GM19238 (cell line): ENCODE data around the gene SERAC1.
"Not testable (repeated sequence)": the region's sequence is repeated elsewhere in the genome, so short reads cannot be mapped to it uniquely, and the experiment has no call there.

Experiments used
- DNase-seq: peaks from one replicate; pipeline ENCODE4 v3.0.0; 2011; ENCODE audit warnings: low spot score; ENCODE audit not compliant: insufficient read length

Gene SERAC1

GRCh38 chr6:158174514-158174913 is 6.5 kb upstream of the SERAC1 start:
- no peak for DNase-seq

GRCh38 chr6:158174024-158174423 is 6.0 kb upstream of the SERAC1 start:
- no peak for DNase-seq

GRCh38 chr6:158172001-158172400 is 3.9 kb upstream of the SERAC1 start:
- DNase-seq = no peak

GRCh38 chr6:158170656-158171081 is 2.6 kb upstream of the SERAC1 start:
- no peak for DNase-seq

- not testable (repeated sequence) for DNase-seq
Observed at GRCh38 chr6:158169634-158170033, 1.6 kb upstream of the SERAC1 start.

- DNase-seq = no peak
Observed at GRCh38 chr6:158165919-158166416, 2.1 kb downstream of the SERAC1 start.

GRCh38 chr6:158164579-158165170 is 3.4 kb downstream of the SERAC1 start:
- DNase-seq = no peak

- DNase-seq = no peak
Observed at GRCh38 chr6:158161566-158162254, 6.4 kb downstream of the SERAC1 start.

GRCh38 chr6:158160932-158161539 is 7.0 kb downstream of the SERAC1 start:
- DNase-seq = no peak

GRCh38 chr6:158158748-158159147 is 9.3 kb downstream of the SERAC1 start:
- no peak for DNase-seq

- DNase-seq = no peak
Observed at GRCh38 chr6:158158123-158158522, 9.9 kb downstream of the SERAC1 start.

- DNase-seq = no peak
Observed at GRCh38 chr6:158157064-158157764, 10.8 kb downstream of the SERAC1 start.

GRCh38 chr6:158154816-158155215 is 13.2 kb downstream of the SERAC1 start:
- DNase-seq = no peak

GRCh38 chr6:158153576-158153975 is 14.5 kb downstream of the SERAC1 start:
- no peak for DNase-seq

GRCh38 chr6:158152659-158153058 is 15.4 kb downstream of the SERAC1 start:
- DNase-seq = no peak

GRCh38 chr6:158152025-158152424 is 16.0 kb downstream of the SERAC1 start:
- DNase-seq = not testable (repeated sequence)

GRCh38 chr6:158150701-158151100 is 17.4 kb downstream of the SERAC1 start:
- no peak for DNase-seq

- DNase-seq = no peak
Observed at GRCh38 chr6:158149641-158150040, 18.4 kb downstream of the SERAC1 start.

GRCh38 chr6:158143700-158144099 is 24.4 kb downstream of the SERAC1 start:
- DNase-seq = no peak

GRCh38 chr6:158142789-158143188 is 25.3 kb downstream of the SERAC1 start:
- DNase-seq = no peak

GRCh38 chr6:158131926-158132325 is 36.1 kb downstream of the SERAC1 start:
- peak; percentile 6 for DNase-seq

GRCh38 chr6:158125271-158125670 is 42.8 kb downstream of the SERAC1 start:
- no peak for DNase-seq
